Endothelial cell of umbilical vein (primary cell): ENCODE data around the gene COL20A1. TPM values are rescaled to one million over a fixed set of nuclear protein-coding genes. Genes with fewer than 3 reads are reported as not detected.

ENCODE experiments used
- BruUV-seq: library from RNA; stranded (reverse); fragments of 400-500 nt; replicated peaks from 2 replicates; lab custom pipeline; 2021; lab: Mats Ljungman, UMichigan
- CTCF ChIA-PET: fragments of 300-600, 350-600 bp; sonication (Branson Sonifier 250); formaldehyde crosslinking; loops from one replicate; lab custom pipeline; 2021; ENCODE audit warnings: antibody characterized with exemption, inconsistent platforms; lab: Charles Lee
- POLR2A ChIA-PET: fragments of 300-600, 350-600 bp; sonication (Branson Sonifier 250); formaldehyde crosslinking; loops from one replicate; lab custom pipeline; 2021; ENCODE audit warnings: antibody characterized with exemption, inconsistent platforms; lab: Charles Lee
- DNase-seq: peaks from one replicate; pipeline ENCODE4 v3.0.0-alpha.2; 2011; ENCODE audit warnings: low read depth, low spot score
- FAIRE-seq: peaks from 2 replicates; lab custom pipeline; 2011; peaks lifted over from hg19 to GRCh38; lab: Jason Lieb, UNC
- H2AFZ ChIP-seq: 2 replicates; pipeline ENCODE4 v1.6.0; 2012; ENCODE audit warnings: low read depth, low read length, control low read depth, inconsistent platforms
- H3K27ac ChIP-seq: 2 replicates; pipeline ENCODE4 v1.5.1; 2011; ENCODE audit warnings: low read depth, mild to moderate bottlenecking, control low read depth, low read length, moderate library complexity; ENCODE audit not compliant: insufficient read depth
- H3K27me3 ChIP-seq, 2 experiments: 2 replicates each; pipeline versions ENCODE4 v1.6.0 to v1.6.1; 2011; ENCODE audit warnings: low read length in 2 of 2, mixed read lengths in 1 of 2; ENCODE audit not compliant: control insufficient read depth in 2 of 2, insufficient read depth in 2 of 2
- H3K36me3 ChIP-seq, 2 experiments: 2 replicates in 1 of 2; 3 replicates in 1 of 2; pipeline ENCODE4 v1.5.1; 2011; ENCODE audit warnings: low read length in 2 of 2, mild to moderate bottlenecking in 1 of 2, moderate library complexity in 1 of 2; ENCODE audit not compliant: control insufficient read depth in 2 of 2, insufficient read depth in 2 of 2; ENCODE audit errors: extremely low read depth in 1 of 2
- H3K4me1 ChIP-seq: 3 replicates; pipeline ENCODE4 v1.5.1; 2011; ENCODE audit warnings: mild to moderate bottlenecking, low read length; ENCODE audit not compliant: control insufficient read depth, insufficient read depth; ENCODE audit errors: extremely low read depth
- H3K4me2 ChIP-seq: 2 replicates; pipeline ENCODE4 v1.6.1; 2011; ENCODE audit warnings: low read length, control low read depth, mixed read lengths; ENCODE audit not compliant: insufficient read depth
- H3K4me3 ChIP-seq, 3 experiments: fragments of 200-600 bp in 1 of 3; sonication (generic), shearing (Covaris generic) in 1 of 3; replicated peaks in 1 of 3; 2 replicates each; pipeline ENCODE4 v1.5.1; 2011 to 2016; ENCODE audit warnings: control low read depth in 3 of 3, low read length in 3 of 3, mild to moderate bottlenecking in 2 of 3, inconsistent platforms in 1 of 3, low read depth in 1 of 3, moderate library complexity in 1 of 3; ENCODE audit not compliant: insufficient read depth in 1 of 3
- H3K79me2 ChIP-seq: 2 replicates; pipeline ENCODE4 v1.6.0; 2012; ENCODE audit warnings: low read length, inconsistent platforms; ENCODE audit not compliant: control insufficient read depth, insufficient read depth
- H3K9ac ChIP-seq: replicated peaks from 2 replicates; pipeline ENCODE3; 2011; ENCODE audit warnings: low read length, control low read depth; ENCODE audit not compliant: insufficient read depth; ENCODE audit errors: extremely low read depth
- H3K9me1 ChIP-seq: replicated peaks from 3 replicates; pipeline ENCODE4 v1.6.0; 2011; ENCODE audit warnings: mild to moderate bottlenecking, low read length; ENCODE audit not compliant: control insufficient read depth, insufficient read depth; ENCODE audit errors: extremely low read depth
- H3K9me3 ChIP-seq: replicated peaks from 2 replicates; pipeline ENCODE4 v1.5.1; 2012; ENCODE audit warnings: low read length, inconsistent platforms; ENCODE audit not compliant: control insufficient read depth, insufficient read depth
- H4K20me1 ChIP-seq: replicated peaks from 2 replicates; pipeline ENCODE3; 2011; ENCODE audit warnings: mild to moderate bottlenecking, low read length; ENCODE audit not compliant: control insufficient read depth, insufficient read depth; ENCODE audit errors: extremely low read depth
- CTCF ChIP-seq, 2 donors: IDR thresholded peaks; 1 replicate in 1 of 2; 2 replicates in 1 of 2; pipeline ENCODE4 v1.5.1; 2011; ENCODE audit warnings: low read length in 2 of 2, mild to moderate bottlenecking in 2 of 2, moderate library complexity in 2 of 2, control low read depth in 1 of 2, inconsistent platforms in 1 of 2, low read depth in 1 of 2; ENCODE audit not compliant: insufficient read depth in 1 of 2; ENCODE audit errors: extremely low read depth in 1 of 2
- EZH2 ChIP-seq: IDR thresholded peaks from 2 replicates; pipeline ENCODE4 v1.6.1; 2012; ENCODE audit warnings: borderline replicate concordance, low read depth, mild to moderate bottlenecking, moderate library complexity, low read length, inconsistent platforms; ENCODE audit not compliant: severe bottlenecking
- FOS ChIP-seq: IDR thresholded peaks from 2 replicates; pipeline ENCODE4 v1.6.1; 2011; ENCODE audit warnings: mild to moderate bottlenecking, low read length, moderate library complexity, borderline replicate concordance; ENCODE audit not compliant: insufficient read depth
- GATA2 ChIP-seq: IDR thresholded peaks from 2 replicates; pipeline ENCODE4 v1.7.0; 2011; ENCODE audit warnings: low read depth, mild to moderate bottlenecking, moderate library complexity, mixed read lengths, low read length; ENCODE audit not compliant: insufficient read length, insufficient read depth
- JUN ChIP-seq: IDR thresholded peaks from 2 replicates; pipeline ENCODE4 v1.6.1; 2011; ENCODE audit warnings: borderline replicate concordance, low read depth; ENCODE audit not compliant: insufficient read length, insufficient read depth
- MAX ChIP-seq: IDR thresholded peaks from 2 replicates; pipeline ENCODE4 v1.6.1; 2011; ENCODE audit not compliant: insufficient read depth, insufficient read length
- MYC ChIP-seq: IDR thresholded peaks from one replicate; pipeline ENCODE4 v1.6.1; 2011; ENCODE audit warnings: mild to moderate bottlenecking, low read depth, low read length
- POLR2A ChIP-seq: IDR thresholded peaks from 2 replicates; pipeline ENCODE4 v1.6.1; 2012; ENCODE audit warnings: low read depth, mild to moderate bottlenecking, control low read depth, low read length
- POLR2AphosphoS5 ChIP-seq: IDR thresholded peaks from 2 replicates; pipeline ENCODE4 v1.6.1; 2012; ENCODE audit warnings: low read depth, mild to moderate bottlenecking, control low read depth, low read length, moderate library complexity; ENCODE audit not compliant: insufficient read depth
- dilution Hi-C: fragments of 300-500 bp; cut with MboI; formaldehyde crosslinking; loops from one replicate; pipeline ENCODE4 v1.15.0; 2019; ENCODE audit warnings: low sequenced_read_pairs; ENCODE audit not compliant: extremely low pct_ligation_motif_present
- intact Hi-C: fragments of 100-400 bp; cut with micrococcal nuclease; formaldehyde crosslinking; loops from one replicate; pipeline ENCODE4 v1.10.0; 2022
- polyA plus RNA-seq, 4 experiments: library from polyadenylated mRNA; depleted of rRNA in 3 of 4; stranded (reverse) in 3 of 4; unstranded in 1 of 4; fragments of >200 nt; gene quantifications; 2 replicates each; pipeline versions ENCODE4 v1.2.1 to v1.2.3, GENCODE V29; 2011 to 2012; ENCODE audit warnings: missing spikeins in 1 of 4
- total RNA-seq: library from RNA; stranded (reverse); gene quantifications from 2 replicates; pipeline ENCODE4 v1.2.3, GENCODE V29; 2021

Gene COL20A1
- total and polyA plus RNA-seq, 2 donors (not counting 3 experiments of a cell fraction or from before 2014, with no cell fraction given): not detected

- POLR2A ChIA-PET: no interaction called here
These were observed 54.2 kb downstream of the COL20A1 start for GRCh38 chr20:63347081-63347741.

More at GRCh38 chr20:63347081-63347741, 54.2 kb downstream of the COL20A1 start:
- Histone ChIP-seq H4K20me1 (no peaks in the 10 kb centered on the region), H3K27me3 (no peaks in the 10 kb centered on the region), H3K4me1 (no peaks in the 10 kb centered on the region), H3K36me3 (no peaks in the 10 kb centered on the region), H3K4me2 (no peak overlapping the region), H3K9me3 (no peaks in the 10 kb centered on the region), H3K9ac (no peak overlapping the region), H2AFZ (no peak overlapping the region), H3K4me3 (no peak overlapping the region), H3K9me1 (no peaks in the 10 kb centered on the region), H3K27ac (no peak overlapping the region), H3K79me2 (no peaks in the 10 kb centered on the region)
- dilution Hi-C loops (no loop called here), intact Hi-C loops (no loop called here)
- DNase-seq (no peak), FAIRE-seq (no peak)
- BruUV-seq: no TSS peak
- no peak for TF ChIP-seq MYC
- TF ChIP-seq GATA2: no peak
- no peak for TF ChIP-seq FOS
- no peak for TF ChIP-seq POLR2A
- TF ChIP-seq EZH2: no peak
- no peak for TF ChIP-seq POLR2AphosphoS5
- no peak for TF ChIP-seq JUN
- no peak for TF ChIP-seq CTCF (IDR thresholded peaks at IDR 0.05; ENCODE audit: extremely low read depth in 1 of 2, insufficient read depth in 1 of 2, low read depth in 1 of 2, low read length in 2 of 2)
- no peak for TF ChIP-seq MAX
- CTCF ChIA-PET: no interaction called here
